Measurements from ENCODE around the gene PTOV1. TPM values are rescaled to one million over a fixed set of nuclear protein-coding genes. Genes with fewer than 3 reads are reported as not detected.
A peak's percentile ranks its signal among the peaks of the same experiment; 100 is the strongest.

The PTOV1 gene
- total RNA-seq, 1 experiment from 2014 or later, result 296 TPM

DNA sequence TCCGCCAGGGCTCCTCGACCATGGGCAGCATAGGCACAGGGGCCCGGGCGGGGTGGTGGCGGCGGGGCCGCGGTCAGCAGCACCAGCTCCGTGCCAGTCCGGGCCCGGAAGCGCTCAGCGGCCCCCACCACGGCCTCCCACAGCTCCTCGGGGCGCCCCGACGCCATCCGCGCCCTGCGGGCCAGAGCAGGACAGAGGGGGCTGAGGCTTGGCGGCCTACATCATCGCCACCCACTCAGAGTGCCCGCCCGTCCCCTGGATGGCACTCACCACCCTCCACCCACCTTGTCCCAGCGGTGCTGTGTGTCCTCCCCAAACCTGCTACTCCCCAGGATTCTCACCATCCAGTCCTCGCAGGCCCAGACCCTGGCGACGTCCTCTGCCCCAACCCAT lies 22.2 kb downstream of the PTOV1 start:
- Mint-ChIP-seq H3K9me3 (peaks cover 3% of the 10 kb centered on the region; the same call in 1 of the 2 replicates), H3K27ac (no peak overlapping the region), H3K27me3 (ENCODE audit: low read depth) (no peaks in the 10 kb centered on the region), H3K4me1 (peaks cover 16% of the 10 kb centered on the region), H3K4me3 (no peak overlapping the region), H3K36me3 (no peaks in the 10 kb centered on the region)
- ChIA-PET POLR2A (no interaction called here), CTCF (no interaction called here)
- TF ChIP-seq, protein P1, sequence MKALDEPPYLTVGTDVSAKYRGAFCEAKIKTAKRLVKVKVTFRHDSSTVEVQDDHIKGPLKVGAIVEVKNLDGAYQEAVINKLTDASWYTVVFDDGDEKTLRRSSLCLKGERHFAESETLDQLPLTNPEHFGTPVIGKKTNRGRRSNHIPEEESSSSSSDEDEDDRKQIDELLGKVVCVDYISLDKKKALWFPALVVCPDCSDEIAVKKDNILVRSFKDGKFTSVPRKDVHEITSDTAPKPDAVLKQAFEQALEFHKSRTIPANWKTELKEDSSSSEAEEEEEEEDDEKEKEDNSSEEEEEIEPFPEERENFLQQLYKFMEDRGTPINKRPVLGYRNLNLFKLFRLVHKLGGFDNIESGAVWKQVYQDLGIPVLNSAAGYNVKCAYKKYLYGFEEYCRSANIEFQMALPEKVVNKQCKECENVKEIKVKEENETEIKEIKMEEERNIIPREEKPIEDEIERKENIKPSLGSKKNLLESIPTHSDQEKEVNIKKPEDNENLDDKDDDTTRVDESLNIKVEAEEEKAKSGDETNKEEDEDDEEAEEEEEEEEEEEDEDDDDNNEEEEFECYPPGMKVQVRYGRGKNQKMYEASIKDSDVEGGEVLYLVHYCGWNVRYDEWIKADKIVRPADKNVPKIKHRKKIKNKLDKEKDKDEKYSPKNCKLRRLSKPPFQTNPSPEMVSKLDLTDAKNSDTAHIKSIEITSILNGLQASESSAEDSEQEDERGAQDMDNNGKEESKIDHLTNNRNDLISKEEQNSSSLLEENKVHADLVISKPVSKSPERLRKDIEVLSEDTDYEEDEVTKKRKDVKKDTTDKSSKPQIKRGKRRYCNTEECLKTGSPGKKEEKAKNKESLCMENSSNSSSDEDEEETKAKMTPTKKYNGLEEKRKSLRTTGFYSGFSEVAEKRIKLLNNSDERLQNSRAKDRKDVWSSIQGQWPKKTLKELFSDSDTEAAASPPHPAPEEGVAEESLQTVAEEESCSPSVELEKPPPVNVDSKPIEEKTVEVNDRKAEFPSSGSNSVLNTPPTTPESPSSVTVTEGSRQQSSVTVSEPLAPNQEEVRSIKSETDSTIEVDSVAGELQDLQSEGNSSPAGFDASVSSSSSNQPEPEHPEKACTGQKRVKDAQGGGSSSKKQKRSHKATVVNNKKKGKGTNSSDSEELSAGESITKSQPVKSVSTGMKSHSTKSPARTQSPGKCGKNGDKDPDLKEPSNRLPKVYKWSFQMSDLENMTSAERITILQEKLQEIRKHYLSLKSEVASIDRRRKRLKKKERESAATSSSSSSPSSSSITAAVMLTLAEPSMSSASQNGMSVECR (CRISPR knock-in tag; IDR thresholded peaks at IDR 0.05; ENCODE audit: borderline replicate concordance), result no peak
- TF ChIP-seq ELF4 (CRISPR knock-in tag; IDR thresholded peaks at IDR 0.05; ENCODE audit: low read depth) (no peak), NFYB (CRISPR knock-in tag; conservative IDR thresholded peaks at IDR 0.05; ENCODE audit: low read depth) (no peak), SP1 (CRISPR knock-in tag; conservative IDR thresholded peaks at IDR 0.05) (no peak), ZNF671 (CRISPR knock-in tag; IDR thresholded peaks at IDR 0.05) (no peak), FOXK1 (CRISPR knock-in tag; IDR thresholded peaks at IDR 0.05) (no peak), KAT7 (CRISPR knock-in tag; IDR thresholded peaks at IDR 0.05; ENCODE audit: borderline replicate concordance) (no peak)
- TF ChIP-seq, protein P2, sequence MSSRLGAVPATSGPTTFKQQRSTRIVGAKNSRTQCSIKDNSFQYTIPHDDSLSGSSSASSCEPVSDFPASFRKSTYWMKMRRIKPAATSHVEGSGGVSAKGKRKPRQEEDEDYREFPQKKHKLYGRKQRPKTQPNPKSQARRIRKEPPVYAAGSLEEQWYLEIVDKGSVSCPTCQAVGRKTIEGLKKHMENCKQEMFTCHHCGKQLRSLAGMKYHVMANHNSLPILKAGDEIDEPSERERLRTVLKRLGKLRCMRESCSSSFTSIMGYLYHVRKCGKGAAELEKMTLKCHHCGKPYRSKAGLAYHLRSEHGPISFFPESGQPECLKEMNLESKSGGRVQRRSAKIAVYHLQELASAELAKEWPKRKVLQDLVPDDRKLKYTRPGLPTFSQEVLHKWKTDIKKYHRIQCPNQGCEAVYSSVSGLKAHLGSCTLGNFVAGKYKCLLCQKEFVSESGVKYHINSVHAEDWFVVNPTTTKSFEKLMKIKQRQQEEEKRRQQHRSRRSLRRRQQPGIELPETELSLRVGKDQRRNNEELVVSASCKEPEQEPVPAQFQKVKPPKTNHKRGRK (CRISPR knock-in tag; IDR thresholded peaks at IDR 0.05; ENCODE audit: borderline replicate concordance), result no peak
- TF ChIP-seq, protein P3, sequence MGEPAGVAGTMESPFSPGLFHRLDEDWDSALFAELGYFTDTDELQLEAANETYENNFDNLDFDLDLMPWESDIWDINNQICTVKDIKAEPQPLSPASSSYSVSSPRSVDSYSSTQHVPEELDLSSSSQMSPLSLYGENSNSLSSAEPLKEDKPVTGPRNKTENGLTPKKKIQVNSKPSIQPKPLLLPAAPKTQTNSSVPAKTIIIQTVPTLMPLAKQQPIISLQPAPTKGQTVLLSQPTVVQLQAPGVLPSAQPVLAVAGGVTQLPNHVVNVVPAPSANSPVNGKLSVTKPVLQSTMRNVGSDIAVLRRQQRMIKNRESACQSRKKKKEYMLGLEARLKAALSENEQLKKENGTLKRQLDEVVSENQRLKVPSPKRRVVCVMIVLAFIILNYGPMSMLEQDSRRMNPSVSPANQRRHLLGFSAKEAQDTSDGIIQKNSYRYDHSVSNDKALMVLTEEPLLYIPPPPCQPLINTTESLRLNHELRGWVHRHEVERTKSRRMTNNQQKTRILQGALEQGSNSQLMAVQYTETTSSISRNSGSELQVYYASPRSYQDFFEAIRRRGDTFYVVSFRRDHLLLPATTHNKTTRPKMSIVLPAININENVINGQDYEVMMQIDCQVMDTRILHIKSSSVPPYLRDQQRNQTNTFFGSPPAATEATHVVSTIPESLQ (CRISPR knock-in tag; IDR thresholded peaks at IDR 0.05), result no peak
- TF ChIP-seq, protein P4, sequence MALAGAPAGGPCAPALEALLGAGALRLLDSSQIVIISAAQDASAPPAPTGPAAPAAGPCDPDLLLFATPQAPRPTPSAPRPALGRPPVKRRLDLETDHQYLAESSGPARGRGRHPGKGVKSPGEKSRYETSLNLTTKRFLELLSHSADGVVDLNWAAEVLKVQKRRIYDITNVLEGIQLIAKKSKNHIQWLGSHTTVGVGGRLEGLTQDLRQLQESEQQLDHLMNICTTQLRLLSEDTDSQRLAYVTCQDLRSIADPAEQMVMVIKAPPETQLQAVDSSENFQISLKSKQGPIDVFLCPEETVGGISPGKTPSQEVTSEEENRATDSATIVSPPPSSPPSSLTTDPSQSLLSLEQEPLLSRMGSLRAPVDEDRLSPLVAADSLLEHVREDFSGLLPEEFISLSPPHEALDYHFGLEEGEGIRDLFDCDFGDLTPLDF (CRISPR knock-in tag; IDR thresholded peaks at IDR 0.05), result no peak
- TF ChIP-seq, protein P5, sequence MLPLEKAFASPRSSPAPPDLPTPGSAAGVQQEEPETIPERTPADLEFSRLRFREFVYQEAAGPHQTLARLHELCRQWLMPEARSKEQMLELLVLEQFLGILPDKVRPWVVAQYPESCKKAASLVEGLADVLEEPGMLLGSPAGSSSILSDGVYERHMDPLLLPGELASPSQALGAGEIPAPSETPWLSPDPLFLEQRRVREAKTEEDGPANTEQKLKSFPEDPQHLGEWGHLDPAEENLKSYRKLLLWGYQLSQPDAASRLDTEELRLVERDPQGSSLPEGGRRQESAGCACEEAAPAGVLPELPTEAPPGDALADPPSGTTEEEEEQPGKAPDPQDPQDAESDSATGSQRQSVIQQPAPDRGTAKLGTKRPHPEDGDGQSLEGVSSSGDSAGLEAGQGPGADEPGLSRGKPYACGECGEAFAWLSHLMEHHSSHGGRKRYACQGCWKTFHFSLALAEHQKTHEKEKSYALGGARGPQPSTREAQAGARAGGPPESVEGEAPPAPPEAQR (CRISPR knock-in tag; IDR thresholded peaks at IDR 0.05), result no peak
- no peak for ATAC-seq
- DNase-seq (ENCODE audit: low spot score), result no peak

DNA sequence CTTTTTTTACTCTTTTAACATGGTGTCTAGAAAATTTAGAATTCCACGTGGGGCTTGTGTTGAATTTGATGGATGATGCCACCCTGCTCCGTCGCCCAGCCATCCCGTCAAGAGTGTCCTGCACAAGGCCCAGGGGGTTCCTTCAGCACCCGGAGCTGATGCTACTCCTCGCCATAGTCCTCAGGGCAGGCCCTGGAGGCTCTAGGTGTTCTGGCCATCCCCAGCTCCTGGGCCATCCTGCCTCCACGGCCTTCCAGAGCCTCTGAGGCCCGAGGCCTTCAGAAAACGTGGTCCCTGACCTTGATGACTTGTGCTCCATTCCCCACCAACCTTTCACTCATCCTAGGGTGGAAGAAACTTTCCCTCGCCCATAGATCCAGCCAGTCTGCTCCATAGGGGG lies 22.9 kb downstream of the PTOV1 start:
- DNase-seq (ENCODE audit: low spot score), result no peak
- Mint-ChIP-seq H3K36me3 (peaks cover 2% of the 10 kb centered on the region), H3K4me3 (no peak overlapping the region), H3K9me3 (no peaks in the 10 kb centered on the region), H3K4me1 (peaks cover 21% of the 10 kb centered on the region), H3K27me3 (ENCODE audit: low read depth) (no peaks in the 10 kb centered on the region), H3K27ac (peak overlapping the region; percentile 65; the same call in 1 of the 2 replicates)
- ChIA-PET POLR2A (no interaction called here), CTCF (no interaction called here)
- TF ChIP-seq, protein P6, sequence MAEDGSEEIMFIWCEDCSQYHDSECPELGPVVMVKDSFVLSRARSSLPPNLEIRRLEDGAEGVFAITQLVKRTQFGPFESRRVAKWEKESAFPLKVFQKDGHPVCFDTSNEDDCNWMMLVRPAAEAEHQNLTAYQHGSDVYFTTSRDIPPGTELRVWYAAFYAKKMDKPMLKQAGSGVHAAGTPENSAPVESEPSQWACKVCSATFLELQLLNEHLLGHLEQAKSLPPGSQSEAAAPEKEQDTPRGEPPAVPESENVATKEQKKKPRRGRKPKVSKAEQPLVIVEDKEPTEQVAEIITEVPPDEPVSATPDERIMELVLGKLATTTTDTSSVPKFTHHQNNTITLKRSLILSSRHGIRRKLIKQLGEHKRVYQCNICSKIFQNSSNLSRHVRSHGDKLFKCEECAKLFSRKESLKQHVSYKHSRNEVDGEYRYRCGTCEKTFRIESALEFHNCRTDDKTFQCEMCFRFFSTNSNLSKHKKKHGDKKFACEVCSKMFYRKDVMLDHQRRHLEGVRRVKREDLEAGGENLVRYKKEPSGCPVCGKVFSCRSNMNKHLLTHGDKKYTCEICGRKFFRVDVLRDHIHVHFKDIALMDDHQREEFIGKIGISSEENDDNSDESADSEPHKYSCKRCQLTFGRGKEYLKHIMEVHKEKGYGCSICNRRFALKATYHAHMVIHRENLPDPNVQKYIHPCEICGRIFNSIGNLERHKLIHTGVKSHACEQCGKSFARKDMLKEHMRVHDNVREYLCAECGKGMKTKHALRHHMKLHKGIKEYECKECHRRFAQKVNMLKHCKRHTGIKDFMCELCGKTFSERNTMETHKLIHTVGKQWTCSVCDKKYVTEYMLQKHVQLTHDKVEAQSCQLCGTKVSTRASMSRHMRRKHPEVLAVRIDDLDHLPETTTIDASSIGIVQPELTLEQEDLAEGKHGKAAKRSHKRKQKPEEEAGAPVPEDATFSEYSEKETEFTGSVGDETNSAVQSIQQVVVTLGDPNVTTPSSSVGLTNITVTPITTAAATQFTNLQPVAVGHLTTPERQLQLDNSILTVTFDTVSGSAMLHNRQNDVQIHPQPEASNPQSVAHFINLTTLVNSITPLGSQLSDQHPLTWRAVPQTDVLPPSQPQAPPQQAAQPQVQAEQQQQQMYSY (CRISPR knock-in tag; IDR thresholded peaks at IDR 0.05), result no peak
- TF ChIP-seq ZNF263 (CRISPR knock-in tag; IDR thresholded peaks at IDR 0.05; ENCODE audit: low read depth) (no peak), EMX1 (CRISPR knock-in tag; IDR thresholded peaks at IDR 0.05) (no peak), TCF7 (CRISPR knock-in tag; IDR thresholded peaks at IDR 0.05; ENCODE audit: low read depth) (no peak)
- ATAC-seq, result no peak

All from WTC11 (cell line).